WI38 (cell line): ENCODE data around the gene CKAP2L.

Source experiments
- H3K4me3 ChIP-seq: 2 replicates; pipeline ENCODE4 v1.5.1; 2011; ENCODE audit warnings: low read depth, mild to moderate bottlenecking, control low read depth, low read length
- TF ChIP-seq, protein P1 (sequence below): IDR thresholded peaks from 2 replicates; pipeline ENCODE4 v1.5.1; 2012; ENCODE audit warnings: low read depth, mild to moderate bottlenecking, control low read depth, low read length

Gene CKAP2L

DNA sequence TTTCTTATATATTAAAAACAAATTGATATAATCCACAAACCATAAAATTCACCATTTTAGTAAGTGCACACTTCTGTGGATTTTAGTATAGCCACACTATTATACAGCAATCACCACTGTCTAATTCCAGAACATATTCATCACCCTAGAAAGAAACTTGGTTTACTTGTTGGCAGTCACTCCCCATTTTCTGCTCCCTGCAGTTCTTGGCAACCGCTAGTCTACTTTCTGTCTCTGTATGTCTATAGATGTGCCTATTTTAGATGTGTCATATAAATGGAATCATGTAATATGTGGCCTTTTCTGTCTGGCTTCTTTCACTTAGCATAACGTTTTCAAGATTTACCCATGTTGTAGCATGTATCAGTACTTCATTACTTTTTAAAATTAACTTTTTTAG lies 5.7 kb downstream of the CKAP2L start:
- no peak overlapping the region for H3K4me3 ChIP-seq
- TF ChIP-seq, protein P1, sequence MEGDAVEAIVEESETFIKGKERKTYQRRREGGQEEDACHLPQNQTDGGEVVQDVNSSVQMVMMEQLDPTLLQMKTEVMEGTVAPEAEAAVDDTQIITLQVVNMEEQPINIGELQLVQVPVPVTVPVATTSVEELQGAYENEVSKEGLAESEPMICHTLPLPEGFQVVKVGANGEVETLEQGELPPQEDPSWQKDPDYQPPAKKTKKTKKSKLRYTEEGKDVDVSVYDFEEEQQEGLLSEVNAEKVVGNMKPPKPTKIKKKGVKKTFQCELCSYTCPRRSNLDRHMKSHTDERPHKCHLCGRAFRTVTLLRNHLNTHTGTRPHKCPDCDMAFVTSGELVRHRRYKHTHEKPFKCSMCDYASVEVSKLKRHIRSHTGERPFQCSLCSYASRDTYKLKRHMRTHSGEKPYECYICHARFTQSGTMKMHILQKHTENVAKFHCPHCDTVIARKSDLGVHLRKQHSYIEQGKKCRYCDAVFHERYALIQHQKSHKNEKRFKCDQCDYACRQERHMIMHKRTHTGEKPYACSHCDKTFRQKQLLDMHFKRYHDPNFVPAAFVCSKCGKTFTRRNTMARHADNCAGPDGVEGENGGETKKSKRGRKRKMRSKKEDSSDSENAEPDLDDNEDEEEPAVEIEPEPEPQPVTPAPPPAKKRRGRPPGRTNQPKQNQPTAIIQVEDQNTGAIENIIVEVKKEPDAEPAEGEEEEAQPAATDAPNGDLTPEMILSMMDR: no peak

DNA sequence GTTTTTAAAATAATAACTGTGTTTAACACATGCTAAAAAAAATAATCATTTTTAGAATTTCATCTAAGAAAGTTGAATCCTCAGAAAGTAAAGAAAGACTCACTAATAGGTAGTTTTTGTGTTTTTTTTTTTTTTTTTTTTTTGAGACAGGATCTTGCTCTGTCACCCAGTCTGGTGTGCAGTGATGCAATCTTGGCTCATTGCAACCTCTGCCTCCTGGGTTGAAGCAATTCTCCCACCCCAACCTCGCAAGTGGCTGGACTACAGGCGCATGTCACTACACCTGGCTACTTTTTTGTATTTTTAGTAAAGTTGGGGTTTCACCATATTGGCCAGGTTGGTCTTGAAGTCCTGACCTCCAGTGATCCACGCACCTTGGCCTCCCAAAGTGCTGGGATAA lies 7.1 kb downstream of the CKAP2L start:
- H3K4me3 ChIP-seq: no peak overlapping the region
- TF ChIP-seq, protein P1: no peak

DNA sequence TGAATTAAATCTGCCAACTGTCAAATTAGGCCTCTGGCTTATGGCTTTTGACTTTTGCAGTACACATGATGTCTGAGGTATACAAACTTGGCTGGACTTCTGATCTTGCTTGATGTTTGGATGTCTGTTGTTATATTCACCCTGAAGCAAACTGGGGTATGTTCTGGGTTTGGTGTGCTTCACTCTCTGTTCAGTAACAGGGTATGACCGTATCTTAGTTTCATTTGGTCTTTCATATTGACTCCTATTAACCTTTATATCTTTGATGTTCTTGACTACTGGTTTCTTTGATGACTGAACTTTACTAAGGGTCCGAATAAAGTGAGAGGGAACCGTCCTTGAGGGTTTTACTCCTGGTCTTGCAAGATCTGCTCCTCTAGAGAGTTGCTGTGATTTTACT lies 8.2 kb downstream of the CKAP2L start:
- H3K4me3 ChIP-seq: no peak overlapping the region
- TF ChIP-seq, protein P1: no peak

DNA sequence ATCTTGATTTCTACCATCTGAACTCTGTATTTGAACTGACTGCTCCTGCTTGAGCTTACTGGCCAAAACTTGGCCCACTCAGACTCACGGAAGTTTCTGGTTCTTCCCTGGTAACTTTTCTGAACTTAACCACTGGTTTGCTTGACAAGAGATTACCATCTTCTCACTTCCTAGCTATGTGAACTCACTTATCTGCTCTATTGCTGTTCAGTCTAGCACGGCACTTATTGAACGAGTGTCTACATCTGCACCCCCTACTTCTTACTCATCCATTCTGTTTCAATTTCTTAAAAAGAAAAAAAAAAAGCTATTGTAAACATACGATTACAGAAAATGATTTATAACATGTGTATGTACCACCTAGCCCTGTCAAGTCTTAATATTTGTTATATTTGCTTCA lies 9.0 kb downstream of the CKAP2L start:
- no peak overlapping the region for H3K4me3 ChIP-seq
- TF ChIP-seq, protein P1: no peak

DNA sequence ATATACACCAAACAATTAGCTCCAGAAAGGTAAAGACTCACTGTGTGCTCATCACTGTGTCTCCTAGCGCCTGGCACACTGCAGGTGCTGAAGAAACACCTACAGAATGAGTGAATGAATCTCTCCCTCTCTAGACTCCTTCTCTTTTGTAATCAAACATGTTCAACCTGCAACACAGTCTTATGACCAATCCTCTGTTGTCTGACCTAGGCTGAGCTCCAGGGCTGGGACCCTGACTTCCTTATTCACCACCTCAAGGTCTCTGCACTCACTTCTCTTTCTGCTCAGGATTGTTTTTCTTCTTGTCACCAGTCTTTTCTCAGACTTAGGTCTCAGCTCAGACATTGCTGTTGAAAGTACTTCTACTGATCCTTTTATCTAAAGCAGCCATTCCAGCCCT lies 9.8 kb downstream of the CKAP2L start:
- TF ChIP-seq, protein P1: no peak
- no peak overlapping the region for H3K4me3 ChIP-seq

DNA sequence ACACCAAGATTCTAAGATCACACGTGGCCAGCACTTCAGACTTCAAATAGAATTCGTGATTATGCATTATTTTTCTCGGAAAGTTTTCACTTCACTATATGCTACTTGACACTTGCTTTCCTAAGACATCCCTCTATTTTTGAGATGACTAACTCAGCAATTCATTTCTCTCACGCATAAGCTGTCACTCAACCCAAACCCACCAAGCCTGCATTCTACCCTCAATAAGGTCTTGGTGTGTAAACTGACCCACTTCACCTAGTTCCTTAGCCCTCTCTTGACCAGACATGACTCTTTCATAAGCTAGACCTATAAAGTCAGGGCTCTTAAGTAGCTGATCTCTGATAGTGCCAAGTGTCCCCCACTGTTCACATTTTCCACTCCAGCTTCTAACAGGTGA lies 11.7 kb downstream of the CKAP2L start:
- TF ChIP-seq, protein P1: no peak
- H3K4me3 ChIP-seq: no peak overlapping the region

DNA sequence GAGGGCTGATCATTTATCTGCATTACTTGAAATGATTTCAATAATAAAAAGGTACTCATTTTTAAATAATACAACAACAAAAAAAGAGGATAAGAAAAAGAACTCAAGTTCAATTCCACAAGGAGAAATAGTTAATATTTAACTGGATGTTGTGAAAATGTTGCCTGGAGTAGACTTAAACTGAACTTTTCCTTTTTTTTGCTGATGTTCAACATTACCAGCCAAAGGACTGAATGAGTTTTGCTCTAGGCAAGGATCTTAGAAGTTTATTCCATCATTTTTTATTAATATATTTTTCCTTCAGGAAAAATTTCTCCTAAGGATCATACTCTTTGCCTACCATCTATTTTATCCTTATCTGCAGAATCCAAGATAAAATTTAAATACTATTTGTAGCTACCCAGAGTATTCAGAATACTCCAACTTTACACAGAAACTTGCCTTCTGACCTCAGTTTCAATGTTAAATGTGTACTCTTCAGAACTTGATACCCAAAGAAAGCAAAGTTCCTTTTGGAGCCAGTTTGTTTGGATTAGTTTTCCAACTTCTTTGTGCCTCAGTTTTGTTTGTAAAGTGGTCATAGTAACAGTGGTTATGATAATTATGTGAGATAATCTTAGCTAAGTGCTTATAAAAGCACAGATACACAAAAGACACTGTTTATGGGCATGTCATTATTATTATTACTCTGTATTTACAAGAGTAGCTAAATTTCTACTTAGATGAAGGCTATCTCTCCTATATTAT lies 12.8 kb downstream of the CKAP2L start:
- H3K4me3 ChIP-seq: no peak overlapping the region
- TF ChIP-seq, protein P1: no peak
